Left ventricle myocardium superior (tissue), 1 donor: ENCODE measurements around the gene VLDLR. TPM values are rescaled to one million over a fixed set of nuclear protein-coding genes. Genes with fewer than 3 reads are reported as not detected.

ENCODE experiments used
- ATAC-seq: fragments of 200-7000 bp; cut with Tn5 transposase; one replicate; pipeline ENCODE4 v1.9.1; 2020; ENCODE audit warnings: mild to moderate bottlenecking, moderate library complexity
- DNase-seq: peaks from one replicate; pipeline ENCODE4 v3.0.0-alpha.2; 2020
- intact Hi-C: fragments of 100-400 bp; cut with micrococcal nuclease; formaldehyde crosslinking; loops from one replicate; pipeline ENCODE4 v1.11.0; 2022
- long read RNA-seq: library from polyadenylated mRNA; unstranded; transcript quantifications from one replicate; pipeline ENCODE4 v2.0.0, GENCODE V29; 2021
- total RNA-seq: library from RNA; stranded (reverse); fragmentation: NEBNext Ultra II Directional; extraction: Animal tissue kit (Norgen Biotek cat#: 25700); gene quantifications from one replicate; pipeline ENCODE4 v1.2.1, GENCODE V29; 2021
- donor health status: DM: no; HTN: yes; CAD: no; lungs with severe emphysema.

VLDLR gene
- 132 TPM for total RNA-seq
- long read RNA-seq, full-length matches to known transcripts: 78 of 97 reads
- long read RNA-seq, partial matches to known transcripts: 8 of 97 reads
- long read RNA-seq, other reads (novel, unspliced or antisense): 11 of 97 reads

- peak; percentile 82 for DNase-seq
- intact Hi-C loops: no loop called here
- peak; percentile 67 for ATAC-seq
Observed at GRCh38 chr9:2621722-2622460, at the start of gene VLDLR. VLDLR (plus strand) TSS chr9:2621787; CDS start chr9:2622190, 403 bp downstream.

GRCh38 chr9:2574203-2574602 lies 47.4 kb upstream of the VLDLR start:
- intact Hi-C loops: no loop called here
- DNase-seq (no peak), ATAC-seq (no peak)

GRCh38 chr9:2576631-2577030 lies 45.0 kb upstream of the VLDLR start:
- intact Hi-C loops: no loop called here
- DNase-seq (no peak), ATAC-seq (no peak)

- intact Hi-C loops: no loop called here
- ATAC-seq: peak; percentile 93
- DNase-seq: peak; percentile 71
Observed at GRCh38 chr9:2583308-2584013, 38.1 kb upstream of the VLDLR start.

GRCh38 chr9:2591967-2592366 lies 29.6 kb upstream of the VLDLR start:
- intact Hi-C loops: no loop called here
- ATAC-seq: no peak
- DNase-seq: no peak

- DNase-seq: no peak
- intact Hi-C loops: no loop called here
- no peak for ATAC-seq
Observed at GRCh38 chr9:2593744-2594143, 27.8 kb upstream of the VLDLR start.

GRCh38 chr9:2595973-2596372 lies 25.6 kb upstream of the VLDLR start:
- intact Hi-C loops: no loop called here
- DNase-seq (no peak), ATAC-seq (no peak)

- no peak for DNase-seq
- no peak for ATAC-seq
- intact Hi-C loops: no loop called here
Observed at GRCh38 chr9:2597483-2597882, 24.1 kb upstream of the VLDLR start.

GRCh38 chr9:2599896-2600295 lies 21.7 kb upstream of the VLDLR start:
- DNase-seq: no peak
- intact Hi-C loops: no loop called here
- ATAC-seq: no peak

- ATAC-seq: no peak
- intact Hi-C loops: no loop called here
- DNase-seq: no peak
Observed at GRCh38 chr9:2600307-2600706, 21.3 kb upstream of the VLDLR start.

GRCh38 chr9:2601785-2602378 lies 19.7 kb upstream of the VLDLR start:
- intact Hi-C loops: no loop called here
- ATAC-seq (no peak), DNase-seq (no peak)

- intact Hi-C loops: no loop called here
- peak; percentile 73 for ATAC-seq
- no peak for DNase-seq
Observed at GRCh38 chr9:2602704-2603116, 18.9 kb upstream of the VLDLR start.

- DNase-seq: no peak
- intact Hi-C loops: no loop called here
- no peak for ATAC-seq
Observed at GRCh38 chr9:2603621-2604020, 18.0 kb upstream of the VLDLR start.

GRCh38 chr9:2605246-2605645 lies 16.3 kb upstream of the VLDLR start:
- intact Hi-C loops: no loop called here
- DNase-seq: no peak
- ATAC-seq: no peak

GRCh38 chr9:2608276-2608675 lies 13.3 kb upstream of the VLDLR start:
- DNase-seq: no peak
- intact Hi-C loops: no loop called here
- ATAC-seq: peak; percentile 78

- DNase-seq (no peak), ATAC-seq (no peak)
Observed at GRCh38 chr9:2610985-2611384, 10.6 kb upstream of the VLDLR start.

GRCh38 chr9:2611961-2612360 lies 9.6 kb upstream of the VLDLR start:
- ATAC-seq (no peak), DNase-seq (no peak)
- intact Hi-C loops: no loop called here

More at GRCh38 chr9:2610985-2611384, 10.6 kb upstream of the VLDLR start:
- intact Hi-C loops: no loop called here

GRCh38 chr9:2613730-2614271 lies 7.8 kb upstream of the VLDLR start:
- DNase-seq (peak; percentile 38), ATAC-seq (peak; percentile 97)
- intact Hi-C loops: no loop called here

- intact Hi-C loops: no loop called here
- no peak for DNase-seq
- ATAC-seq: no peak
Observed at GRCh38 chr9:2615497-2615896, 6.1 kb upstream of the VLDLR start.
